CD4-positive, alpha-beta memory T cell (primary cell): ENCODE measurements around the gene OR10J5. TPM values are rescaled to one million over a fixed set of nuclear protein-coding genes. Genes with fewer than 3 reads are reported as not detected.
"Not testable (repeated sequence)": the region's sequence is repeated elsewhere in the genome, so short reads cannot be mapped to it uniquely, and the experiment has no call there.

Experiments used
- CTCF ChIA-PET: fragments of 350-600 bp; sonication (Branson Sonifier 250); formaldehyde crosslinking; loops from one replicate; lab custom pipeline; 2021; ENCODE audit warnings: inconsistent platforms; ENCODE audit not compliant: partially characterized antibody; lab: Charles Lee
- POLR2A ChIA-PET: fragments of 350-600 bp; sonication (Branson Sonifier 250); formaldehyde crosslinking; loops from one replicate; lab custom pipeline; 2021; ENCODE audit not compliant: partially characterized antibody; lab: Charles Lee
- DNase-seq, 5 donors: peaks; one replicate each; pipeline versions ENCODE4 v3.0.0 to v3.0.0-alpha.2; 2020 to 2022; ENCODE audit warnings: mixed read lengths in 1 of 5
- H3K27ac ChIP-seq: one replicate; pipeline ENCODE4 v1.7.0; 2013; ENCODE audit warnings: low read depth, low read length
- H3K27me3 ChIP-seq: 2 replicates; pipeline ENCODE4 v1.7.0; 2013; ENCODE audit warnings: mild to moderate bottlenecking, low read length, moderate library complexity; ENCODE audit not compliant: insufficient read depth
- H3K36me3 ChIP-seq: 2 replicates; pipeline ENCODE4 v1.7.0; 2013; ENCODE audit warnings: mild to moderate bottlenecking, low read length, moderate library complexity; ENCODE audit not compliant: insufficient read depth
- H3K4me1 ChIP-seq: 2 replicates; pipeline ENCODE4 v1.7.0; 2013; ENCODE audit warnings: mild to moderate bottlenecking, low read length, moderate library complexity; ENCODE audit not compliant: insufficient read depth
- H3K4me3 ChIP-seq, 2 donors: one replicate each; pipeline ENCODE4 v1.7.0; 2013; ENCODE audit warnings: low read length in 2 of 2, mild to moderate bottlenecking in 1 of 2
- H3K9me3 ChIP-seq, 2 donors: one replicate each; pipeline ENCODE4 v1.7.0; 2013; ENCODE audit warnings: low read length in 2 of 2, control low read depth in 1 of 2; ENCODE audit not compliant: control insufficient read depth in 1 of 2
- H3K27ac Mint-ChIP-seq, 7 donors: one replicate each; pipeline ENCODE4 v1.8.0; 2020 to 2021; ENCODE audit warnings: mixed read lengths in 7 of 7, mild to moderate bottlenecking in 6 of 7, inconsistent platforms in 3 of 7, moderate library complexity in 3 of 7
- H3K27me3 Mint-ChIP-seq, 2 donors: one replicate each; pipeline ENCODE4 v1.8.0; 2020 to 2021; ENCODE audit warnings: mixed read lengths in 2 of 2
- H3K36me3 Mint-ChIP-seq, 2 donors: one replicate each; pipeline ENCODE4 v1.8.0; 2020 to 2021; ENCODE audit warnings: mixed read lengths in 2 of 2, inconsistent platforms in 1 of 2, mild to moderate bottlenecking in 1 of 2
- H3K4me1 Mint-ChIP-seq, 4 donors: one replicate each; pipeline ENCODE4 v1.8.0; 2020 to 2021; ENCODE audit warnings: mixed read lengths in 4 of 4, mild to moderate bottlenecking in 1 of 4
- H3K4me3 Mint-ChIP-seq, 8 donors: one replicate each; pipeline ENCODE4 v1.8.0; 2020 to 2021; ENCODE audit warnings: mixed read lengths in 8 of 8, mild to moderate bottlenecking in 7 of 8, moderate library complexity in 6 of 8, inconsistent platforms in 3 of 8
- H3K9me3 Mint-ChIP-seq, 8 donors: one replicate each; pipeline ENCODE4 v1.8.0; 2020 to 2021; ENCODE audit warnings: mixed read lengths in 8 of 8, mild to moderate bottlenecking in 5 of 8, inconsistent platforms in 3 of 8, moderate library complexity in 1 of 8
- intact Hi-C: fragments of 100-400 bp; cut with micrococcal nuclease; formaldehyde crosslinking; loops from one replicate; pipeline ENCODE4 v1.15.1; 2023
- polyA plus RNA-seq, 2 donors: library from polyadenylated mRNA; unstranded; fragments of 300-500 nt; fragmentation: Illumina TruSeq; gene quantifications; one replicate each; pipeline ENCODE4 v1.2.3, GENCODE V29; 2021
- total RNA-seq, 2 experiments: library from RNA; stranded (reverse); gene quantifications; one replicate each; pipeline ENCODE4 v1.2.3, GENCODE V29; 2021

The OR10J5 gene
- total and polyA plus RNA-seq, 4 experiments from 2014 or later = not detected

DNA sequence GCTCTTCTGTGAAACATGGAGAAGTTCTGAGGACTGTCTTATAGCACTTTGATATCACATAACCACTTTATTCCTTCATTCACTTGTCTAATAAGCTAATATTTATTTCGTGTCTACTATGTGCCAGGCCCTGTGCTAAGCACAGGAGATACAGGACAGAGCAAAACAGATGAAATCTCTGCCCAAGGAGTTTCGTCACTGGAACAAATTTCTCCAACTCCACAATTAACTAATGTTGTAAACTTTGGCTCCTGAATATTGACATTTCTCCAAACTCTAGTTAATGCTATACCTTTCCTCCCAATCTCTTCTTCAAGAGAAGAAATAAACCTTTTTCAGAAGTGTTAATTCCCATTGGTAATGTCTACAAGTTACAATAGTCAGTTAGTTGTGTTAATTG is 24.8 kb upstream of the OR10J5 start:
- ChIA-PET POLR2A (no interaction called here), CTCF (no interaction called here)
- intact Hi-C loops = no loop called here
- peaks cover 0 to 9% (median 0%) of the 10 kb centered on the region in 8 donors for H3K9me3 Mint-ChIP-seq
- H3K4me1 Mint-ChIP-seq = no peaks in the 10 kb centered on the region
- Histone ChIP-seq H3K27me3 (no peaks in the 10 kb centered on the region), H3K36me3 (no peaks in the 10 kb centered on the region), H3K9me3 (no peaks in the 10 kb centered on the region), H3K4me3 (no peak overlapping the region), H3K27ac (no peak overlapping the region), H3K4me1 (no peaks in the 10 kb centered on the region)
- no peak overlapping the region for H3K27ac Mint-ChIP-seq
- peaks cover 1 to 3% of the 10 kb centered on the region in 2 donors for H3K27me3 Mint-ChIP-seq
- no peak overlapping the region for H3K4me3 Mint-ChIP-seq
- H3K36me3 Mint-ChIP-seq = no peaks in the 10 kb centered on the region
- no peak for DNase-seq

- H3K27ac Mint-ChIP-seq = no peak overlapping the region
- H3K4me3 Mint-ChIP-seq = no peak overlapping the region
- Histone ChIP-seq H3K27me3 (no peaks in the 10 kb centered on the region), H3K27ac (no peak overlapping the region), H3K4me3 (no peak overlapping the region), H3K9me3 (no peaks in the 10 kb centered on the region), H3K36me3 (no peaks in the 10 kb centered on the region), H3K4me1 (no peaks in the 10 kb centered on the region)
- ChIA-PET CTCF (no interaction called here), POLR2A (no interaction called here)
- H3K36me3 Mint-ChIP-seq = no peaks in the 10 kb centered on the region
- H3K27me3 Mint-ChIP-seq = peaks cover 1 to 3% of the 10 kb centered on the region in 2 donors
- peaks cover 0 to 3% (median 0%) of the 10 kb centered on the region in 8 donors for H3K9me3 Mint-ChIP-seq
- no peaks in the 10 kb centered on the region for H3K4me1 Mint-ChIP-seq
- intact Hi-C loops = no loop called here
- no peak for DNase-seq
Measured at GRCh38 chr1:159556931-159557369, 21.1 kb upstream of the OR10J5 start.

DNA sequence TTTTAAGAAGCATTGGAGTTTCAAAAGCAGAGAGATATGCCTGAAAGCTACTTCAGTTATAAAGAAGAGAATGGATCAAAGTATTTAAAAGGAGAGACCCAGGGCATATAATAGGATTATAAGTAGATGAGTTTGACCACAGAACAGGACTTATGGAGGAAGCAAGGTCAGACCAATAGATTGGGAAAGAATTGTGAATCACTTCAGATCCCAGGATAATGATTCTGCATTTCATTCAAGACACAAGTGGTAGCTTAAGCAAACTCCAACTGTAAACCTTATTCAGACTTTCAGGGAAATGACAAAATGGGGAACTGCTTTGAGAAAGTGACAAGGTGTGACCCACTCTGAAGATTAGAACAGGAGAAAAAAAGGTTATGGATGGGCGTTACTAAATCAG is 18.9 kb upstream of the OR10J5 start:
- Mint-ChIP-seq H3K4me3 (no peak overlapping the region), H3K27ac (no peak overlapping the region), H3K4me1 (no peaks in the 10 kb centered on the region), H3K36me3 (no peaks in the 10 kb centered on the region), H3K27me3 (peaks cover 7 to 15% of the 10 kb centered on the region in 2 donors), H3K9me3 (peaks cover 0 to 3% (median 0%) of the 10 kb centered on the region in 8 donors)
- Histone ChIP-seq H3K9me3 (no peaks in the 10 kb centered on the region), H3K27me3 (no peaks in the 10 kb centered on the region), H3K36me3 (no peaks in the 10 kb centered on the region), H3K4me3 (no peak overlapping the region), H3K4me1 (no peaks in the 10 kb centered on the region), H3K27ac (no peak overlapping the region)
- CTCF ChIA-PET = no interaction called here
- DNase-seq = no peak
- intact Hi-C loops = no loop called here
- POLR2A ChIA-PET = no interaction called here

DNA sequence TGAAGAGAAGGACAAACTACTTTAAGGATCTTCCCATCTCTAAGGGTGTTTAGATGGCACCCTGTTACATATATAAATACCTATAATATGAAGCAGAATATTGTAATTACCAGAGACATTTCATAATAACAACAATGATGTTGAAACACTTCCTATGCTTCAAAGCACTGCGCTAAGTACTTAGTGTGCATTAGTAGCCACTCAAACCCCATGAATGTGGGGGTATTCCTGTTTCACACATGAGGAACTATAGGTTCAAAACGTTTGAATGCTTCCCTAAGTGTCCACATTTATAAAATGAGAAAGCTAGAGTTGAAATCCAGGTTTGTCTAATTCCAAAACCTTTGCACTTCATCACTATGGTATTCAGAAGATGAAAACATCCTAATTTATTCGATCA is 18.5 kb upstream of the OR10J5 start:
- ChIA-PET POLR2A (no interaction called here), CTCF (no interaction called here)
- intact Hi-C loops = no loop called here
- Mint-ChIP-seq H3K4me1 (no peaks in the 10 kb centered on the region), H3K27ac (no peak overlapping the region), H3K27me3 (peaks cover 7 to 17% of the 10 kb centered on the region in 2 donors), H3K4me3 (no peak overlapping the region), H3K9me3 (peaks cover 0 to 3% (median 0%) of the 10 kb centered on the region in 8 donors), H3K36me3 (no peaks in the 10 kb centered on the region)
- Histone ChIP-seq H3K27me3 (no peaks in the 10 kb centered on the region), H3K9me3 (no peaks in the 10 kb centered on the region), H3K4me1 (no peaks in the 10 kb centered on the region), H3K4me3 (no peak overlapping the region), H3K27ac (no peak overlapping the region), H3K36me3 (no peaks in the 10 kb centered on the region)
- DNase-seq = no peak

GRCh38 chr1:159548126-159548525 is 12.3 kb upstream of the OR10J5 start:
- Mint-ChIP-seq H3K9me3 (peaks cover 0 to 2% (median 0%) of the 10 kb centered on the region in 8 donors), H3K27me3 (peaks cover 12 to 22% of the 10 kb centered on the region in 2 donors), H3K4me1 (no peaks in the 10 kb centered on the region), H3K36me3 (no peaks in the 10 kb centered on the region), H3K4me3 (no peak overlapping the region), H3K27ac (no peak overlapping the region)
- no peaks in the 10 kb centered on the region for H3K9me3 ChIP-seq
- H3K4me3 ChIP-seq = no peak overlapping the region
- H3K27me3 ChIP-seq = no peaks in the 10 kb centered on the region
- no peak for DNase-seq
- intact Hi-C loops = no loop called here
- H3K4me1 ChIP-seq = no peaks in the 10 kb centered on the region
- no peak overlapping the region for H3K27ac ChIP-seq
- CTCF ChIA-PET = no interaction called here
- H3K36me3 ChIP-seq = no peaks in the 10 kb centered on the region
- POLR2A ChIA-PET = no interaction called here

DNA sequence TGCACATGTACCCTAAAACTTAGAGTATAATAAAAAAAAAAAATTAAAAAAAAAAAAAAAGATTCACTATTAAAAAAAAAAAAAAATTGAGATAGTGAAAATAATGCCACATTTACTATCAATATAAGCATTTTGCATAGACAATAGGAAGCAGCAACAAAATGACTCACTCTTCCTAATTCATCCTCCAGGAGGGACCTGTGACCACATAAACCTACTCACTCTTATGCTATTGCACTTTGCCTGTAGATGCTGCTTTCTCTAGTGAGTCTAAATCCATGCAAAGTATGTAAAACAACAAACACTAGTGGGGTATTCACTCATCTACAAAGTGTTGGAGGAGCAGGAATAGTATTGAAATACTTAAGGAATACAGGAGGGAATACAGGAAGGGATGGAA is 2.9 kb downstream of the OR10J5 start:
- Histone ChIP-seq H3K4me1 (no peaks in the 10 kb centered on the region), H3K27ac (no peak overlapping the region), H3K9me3 (no peaks in the 10 kb centered on the region), H3K36me3 (no peaks in the 10 kb centered on the region), H3K4me3 (no peak overlapping the region), H3K27me3 (no peaks in the 10 kb centered on the region)
- POLR2A ChIA-PET = no interaction called here
- H3K27me3 Mint-ChIP-seq = peaks cover 10 to 17% of the 10 kb centered on the region in 2 donors
- no peak overlapping the region for H3K27ac Mint-ChIP-seq
- H3K36me3 Mint-ChIP-seq = no peaks in the 10 kb centered on the region
- H3K9me3 Mint-ChIP-seq = peaks cover 0 to 18% (median 4%) of the 10 kb centered on the region in 8 donors
- CTCF ChIA-PET = no interaction called here
- no peaks in the 10 kb centered on the region for H3K4me1 Mint-ChIP-seq
- H3K4me3 Mint-ChIP-seq = no peak overlapping the region
- no peak for DNase-seq
- intact Hi-C loops = no loop called here

DNA sequence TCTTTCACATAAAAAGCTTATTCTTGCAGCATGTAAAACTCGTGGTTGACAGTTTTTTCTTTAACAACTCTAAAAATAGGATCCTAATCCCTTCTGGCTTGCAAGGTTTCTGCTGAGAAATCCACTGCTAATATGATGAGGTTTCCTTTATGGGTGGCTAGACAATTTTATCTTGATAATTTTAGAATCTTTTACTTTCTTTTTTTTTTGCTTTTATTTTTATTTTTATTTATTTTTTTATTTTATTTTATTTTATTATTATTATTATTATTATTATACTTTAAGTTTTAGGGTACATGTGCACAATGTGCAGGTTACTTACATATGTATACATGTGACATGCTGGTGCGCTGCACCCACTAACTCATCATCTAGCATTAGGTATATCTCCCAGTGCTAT is 11.0 kb downstream of the OR10J5 start:
- not testable (repeated sequence) for H3K4me3 Mint-ChIP-seq

DNA sequence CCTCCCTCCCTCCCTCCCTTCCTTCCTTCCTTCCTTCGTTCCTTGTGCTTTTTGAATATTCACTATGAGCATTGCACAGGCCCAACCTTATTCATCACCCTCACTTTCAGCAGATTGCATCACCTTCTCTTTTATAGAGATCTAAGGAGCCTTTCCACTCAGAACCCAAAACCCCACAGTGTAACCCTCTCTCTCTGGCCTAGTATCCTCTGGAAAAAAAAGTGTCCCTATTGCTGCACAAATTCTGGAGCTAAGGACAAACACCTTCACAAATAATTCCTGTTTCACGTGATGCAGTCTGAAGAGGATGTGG is 25.6 kb downstream of the OR10J5 start:
- no peaks in the 10 kb centered on the region for H3K27me3 ChIP-seq
- peaks cover 0 to 27% (median 16%) of the 10 kb centered on the region in 8 donors for H3K9me3 Mint-ChIP-seq
- no peak overlapping the region for H3K27ac ChIP-seq
- POLR2A ChIA-PET = no interaction called here
- DNase-seq = no peak
- H3K27ac Mint-ChIP-seq = no peak overlapping the region
- no peaks in the 10 kb centered on the region for H3K9me3 ChIP-seq
- intact Hi-C loops = no loop called here
- peaks cover 3 to 9% of the 10 kb centered on the region in 2 donors for H3K27me3 Mint-ChIP-seq
- H3K4me3 Mint-ChIP-seq = no peak overlapping the region
- H3K4me3 ChIP-seq = no peak overlapping the region
- CTCF ChIA-PET = no interaction called here
- H3K4me1 ChIP-seq = no peaks in the 10 kb centered on the region
- H3K4me1 Mint-ChIP-seq = no peaks in the 10 kb centered on the region
- H3K36me3 ChIP-seq = no peaks in the 10 kb centered on the region
- H3K36me3 Mint-ChIP-seq = no peaks in the 10 kb centered on the region

More for the DNA sequence above, 11.0 kb downstream of the OR10J5 start:
- H3K27me3 Mint-ChIP-seq, H3K27me3 ChIP-seq, H3K27ac ChIP-seq, DNase-seq, H3K4me1 ChIP-seq, H3K27ac Mint-ChIP-seq, H3K9me3 ChIP-seq, H3K36me3 Mint-ChIP-seq, H3K36me3 ChIP-seq, H3K4me3 ChIP-seq, CTCF ChIA-PET, POLR2A ChIA-PET, H3K4me1 Mint-ChIP-seq, intact Hi-C loops: not testable (repeated sequence)
- peaks cover 1 to 23% (median 16%) of the 10 kb centered on the region in 8 donors for H3K9me3 Mint-ChIP-seq
